ENCODE measurements around the gene MARK2. TPM values are rescaled to one million over a fixed set of nuclear protein-coding genes. Genes with fewer than 3 reads are reported as not detected.

Gene MARK2
- total and polyA plus RNA-seq, 7 donors, result 14.3 to 49.3 (median 24.6) TPM

DNA sequence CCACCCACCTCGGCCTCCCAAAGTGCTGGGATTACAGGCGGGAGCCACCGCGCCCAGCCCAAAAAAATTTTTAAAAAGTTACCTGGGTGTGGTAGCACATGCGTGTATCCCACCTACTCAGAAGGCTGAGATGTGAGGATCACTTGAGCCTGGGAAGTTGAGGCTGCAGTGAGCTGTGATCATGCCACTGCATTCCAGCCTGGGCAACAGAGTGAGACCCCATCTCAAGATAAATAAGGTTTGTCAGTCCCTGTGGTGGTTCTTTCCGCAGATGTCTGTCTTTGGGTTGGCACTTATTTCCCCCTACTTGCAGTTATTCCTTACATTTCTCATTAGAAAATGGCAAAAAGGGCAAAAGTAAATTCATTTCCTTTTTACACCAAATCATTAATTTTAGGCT lies 8.0 kb downstream of the MARK2 start:
- Histone ChIP-seq H3K27me3 (no peaks in the 10 kb centered on the region), H3K27ac (peak overlapping the region in 1 of 4 donors; percentile 23), H3K36me3 (peaks cover 0 to 22% (median 4%) of the 10 kb centered on the region in 4 donors), H3K4me1 (peaks cover 0 to 66% (median 56%) of the 10 kb centered on the region in 4 donors), H3K4me3 (no peak overlapping the region), H3K9me3 (no peaks in the 10 kb centered on the region)
- no peak for TF ChIP-seq POLR2A (IDR thresholded peaks at IDR 0.05)
- no peak for TF ChIP-seq POLR2AphosphoS5 (IDR thresholded peaks at IDR 0.05)
- no peak for TF ChIP-seq EP300 (IDR thresholded peaks at IDR 0.05)
- TF ChIP-seq, protein P1, sequence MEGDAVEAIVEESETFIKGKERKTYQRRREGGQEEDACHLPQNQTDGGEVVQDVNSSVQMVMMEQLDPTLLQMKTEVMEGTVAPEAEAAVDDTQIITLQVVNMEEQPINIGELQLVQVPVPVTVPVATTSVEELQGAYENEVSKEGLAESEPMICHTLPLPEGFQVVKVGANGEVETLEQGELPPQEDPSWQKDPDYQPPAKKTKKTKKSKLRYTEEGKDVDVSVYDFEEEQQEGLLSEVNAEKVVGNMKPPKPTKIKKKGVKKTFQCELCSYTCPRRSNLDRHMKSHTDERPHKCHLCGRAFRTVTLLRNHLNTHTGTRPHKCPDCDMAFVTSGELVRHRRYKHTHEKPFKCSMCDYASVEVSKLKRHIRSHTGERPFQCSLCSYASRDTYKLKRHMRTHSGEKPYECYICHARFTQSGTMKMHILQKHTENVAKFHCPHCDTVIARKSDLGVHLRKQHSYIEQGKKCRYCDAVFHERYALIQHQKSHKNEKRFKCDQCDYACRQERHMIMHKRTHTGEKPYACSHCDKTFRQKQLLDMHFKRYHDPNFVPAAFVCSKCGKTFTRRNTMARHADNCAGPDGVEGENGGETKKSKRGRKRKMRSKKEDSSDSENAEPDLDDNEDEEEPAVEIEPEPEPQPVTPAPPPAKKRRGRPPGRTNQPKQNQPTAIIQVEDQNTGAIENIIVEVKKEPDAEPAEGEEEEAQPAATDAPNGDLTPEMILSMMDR (IDR thresholded peaks at IDR 0.05), result no peak
- intact Hi-C loops (cut with DNase I), result no loop called here
- 88 to 98% methylated on average over 6 of the region's 6 CpGs for WGBS, 2 donors
- DNase-seq, result no peak

DNA sequence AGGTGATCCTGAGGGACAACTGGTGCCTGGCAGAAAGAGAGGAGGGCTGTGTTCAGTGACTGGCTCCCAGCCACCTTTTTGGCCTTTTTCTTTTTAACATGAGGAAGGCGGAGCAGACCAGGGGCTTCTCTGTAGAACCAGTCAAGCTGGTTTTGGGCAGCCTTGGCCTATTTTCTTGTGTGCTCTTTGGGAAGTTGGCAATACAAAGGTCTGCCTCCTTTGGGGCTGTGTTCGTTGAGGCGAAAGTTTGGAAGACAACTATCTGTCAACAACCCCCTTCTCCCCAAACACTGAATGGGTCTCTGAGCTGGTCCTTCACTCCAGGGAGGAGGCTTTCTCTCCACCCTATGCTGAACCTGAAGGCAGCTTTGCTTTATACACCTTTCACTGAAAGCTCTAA lies 8.5 kb downstream of the MARK2 start:
- Histone ChIP-seq H3K36me3 (peaks cover 0 to 17% (median 4%) of the 10 kb centered on the region in 4 donors), H3K4me1 (peaks cover 0 to 63% (median 53%) of the 10 kb centered on the region in 4 donors), H3K27me3 (no peaks in the 10 kb centered on the region), H3K4me3 (no peak overlapping the region), H3K9me3 (no peaks in the 10 kb centered on the region), H3K27ac (peak overlapping the region in 1 of 4 donors; percentile 23)
- intact Hi-C loops (cut with DNase I), result no loop called here
- DNase-seq, result no peak
- TF ChIP-seq EP300 (IDR thresholded peaks at IDR 0.05) (no peak), POLR2AphosphoS5 (IDR thresholded peaks at IDR 0.05) (no peak), POLR2A (IDR thresholded peaks at IDR 0.05) (no peak)
- TF ChIP-seq, protein P1 (IDR thresholded peaks at IDR 0.05), result no peak
- 20 to 66% methylated on average over 3 of the region's 3 CpGs for WGBS, 2 donors

DNA sequence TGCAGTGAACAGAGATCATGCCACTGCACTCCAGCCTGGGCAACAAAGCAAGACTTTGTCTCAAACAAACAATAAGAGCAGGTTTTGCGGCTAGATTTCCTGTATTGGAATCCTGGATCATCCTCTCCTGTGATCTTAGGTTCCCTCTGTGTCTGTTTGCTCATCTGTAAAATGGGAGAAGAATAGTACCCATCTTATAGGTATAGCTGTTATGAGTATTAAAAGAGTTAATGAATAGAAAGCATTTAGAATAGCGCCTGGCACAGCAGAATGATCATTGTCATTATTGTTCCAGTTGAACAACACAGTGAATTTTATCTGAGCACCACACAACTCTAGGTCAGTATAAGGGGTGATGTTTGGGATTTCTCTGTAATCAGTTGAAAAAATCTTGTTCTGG lies 10.8 kb downstream of the MARK2 start:
- Histone ChIP-seq H3K4me3 (no peak overlapping the region), H3K4me1 (peaks cover 0 to 46% (median 34%) of the 10 kb centered on the region in 4 donors), H3K27ac (no peak overlapping the region), H3K36me3 (peaks cover 0 to 5% (median 0%) of the 10 kb centered on the region in 4 donors), H3K9me3 (no peaks in the 10 kb centered on the region), H3K27me3 (no peaks in the 10 kb centered on the region)
- intact Hi-C loops (cut with DNase I), result no loop called here
- TF ChIP-seq, protein P1 (IDR thresholded peaks at IDR 0.05), result no peak
- TF ChIP-seq POLR2A (IDR thresholded peaks at IDR 0.05) (no peak), POLR2AphosphoS5 (IDR thresholded peaks at IDR 0.05) (no peak), EP300 (IDR thresholded peaks at IDR 0.05) (no peak)
- 90 to 92% methylated on average over 2 of the region's 2 CpGs for WGBS, 2 donors
- no peak for DNase-seq

DNA sequence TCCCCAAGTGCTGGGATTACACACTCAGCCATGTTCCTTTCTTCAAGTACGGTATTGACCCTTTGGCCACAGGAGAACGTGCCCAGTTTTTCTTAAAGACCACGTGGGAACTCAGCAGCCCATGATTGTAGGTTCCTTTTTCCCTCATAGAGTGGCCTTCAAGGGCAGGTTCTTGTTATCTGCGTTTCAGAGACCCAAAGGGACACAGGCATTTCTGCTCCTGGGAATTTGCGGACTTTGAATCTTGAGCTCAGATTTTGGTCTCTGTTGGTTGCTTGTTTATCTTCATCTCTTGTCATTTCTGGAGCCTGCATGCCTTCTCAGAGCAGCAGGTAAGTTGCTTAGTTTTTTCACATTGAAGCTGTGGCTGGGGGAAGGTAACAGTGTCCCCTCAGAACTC lies 12.0 kb downstream of the MARK2 start:
- WGBS, 2 donors, result 85 to 86% methylated on average over 5 of the region's 5 CpGs
- H3K4me3 ChIP-seq, result no peak overlapping the region
- no peaks in the 10 kb centered on the region for H3K27me3 ChIP-seq
- no peaks in the 10 kb centered on the region for H3K9me3 ChIP-seq
- intact Hi-C loops (cut with DNase I), result no loop called here
- TF ChIP-seq, protein P1 (IDR thresholded peaks at IDR 0.05), result no peak
- TF ChIP-seq POLR2AphosphoS5 (IDR thresholded peaks at IDR 0.05) (no peak), EP300 (IDR thresholded peaks at IDR 0.05) (no peak), POLR2A (IDR thresholded peaks at IDR 0.05) (no peak)
- H3K27ac ChIP-seq, result no peak overlapping the region
- peaks cover 0 to 5% (median 0%) of the 10 kb centered on the region in 4 donors for H3K36me3 ChIP-seq
- no peak for DNase-seq
- H3K4me1 ChIP-seq, result peaks cover 0 to 33% (median 22%) of the 10 kb centered on the region in 4 donors

DNA sequence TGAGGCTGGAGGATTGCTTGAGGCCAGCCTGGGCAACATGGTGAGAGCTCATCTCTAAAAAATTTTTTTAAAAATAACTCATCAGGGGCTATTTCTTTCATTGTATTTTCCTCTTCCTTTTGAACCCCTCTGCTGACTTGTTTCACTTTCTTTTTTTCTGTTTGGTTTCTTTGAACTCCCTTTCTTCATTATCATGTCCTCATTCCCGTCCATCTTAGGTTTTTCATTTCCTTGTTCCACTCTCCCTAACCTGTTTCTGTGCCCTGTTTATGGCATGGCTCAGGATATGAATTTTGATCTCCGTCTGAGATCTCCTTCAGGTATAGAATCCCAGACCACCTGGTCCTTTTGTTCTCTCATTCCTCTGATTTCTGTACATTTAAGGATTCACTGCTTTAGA lies 12.5 kb downstream of the MARK2 start:
- H3K27ac ChIP-seq, result no peak overlapping the region
- intact Hi-C loops (cut with DNase I), result no loop called here
- TF ChIP-seq EP300 (IDR thresholded peaks at IDR 0.05), result no peak
- TF ChIP-seq POLR2A (IDR thresholded peaks at IDR 0.05), result no peak
- TF ChIP-seq POLR2AphosphoS5 (IDR thresholded peaks at IDR 0.05), result no peak
- TF ChIP-seq, protein P1 (IDR thresholded peaks at IDR 0.05), result no peak
- no peak for DNase-seq
- 7 to 36% methylated on average over 2 of the region's 2 CpGs for WGBS, 2 donors
- no peak overlapping the region for H3K4me3 ChIP-seq
- peaks cover 0 to 5% (median 0%) of the 10 kb centered on the region in 4 donors for H3K36me3 ChIP-seq
- H3K9me3 ChIP-seq, result no peaks in the 10 kb centered on the region
- H3K4me1 ChIP-seq, result peaks cover 0 to 33% (median 22%) of the 10 kb centered on the region in 4 donors
- H3K27me3 ChIP-seq, result no peaks in the 10 kb centered on the region

All from sigmoid colon (tissue), 7 donors.